IMR-90 (cell line): Measurements from ENCODE around the gene AKR1E2. TPM values are rescaled to one million over a fixed set of nuclear protein-coding genes. Genes with fewer than 3 reads are reported as not detected.
A peak's percentile ranks its signal among the peaks of the same experiment; 100 is the strongest.

ENCODE experiments used
- ATAC-seq: fragments of 200-7000 bp; cut with Tn5 transposase; 2 replicates; pipeline ENCODE4 v1.9.1; 2020; ENCODE audit warnings: low read depth, mild to moderate bottlenecking, moderate library complexity
- BruUV-seq: library from RNA; stranded (reverse); fragments of 400-500 nt; replicated peaks from 2 replicates; lab custom pipeline; 2021; lab: Mats Ljungman, UMichigan
- CTCF ChIA-PET: fragments of 300-600 bp; formaldehyde crosslinking; extraction: SDS; loops from one replicate; lab custom pipeline; 2021; ENCODE audit warnings: antibody characterized with exemption; lab: Yijun Ruan, JAX
- POLR2A ChIA-PET: fragments of 300-600 bp; sonication (Branson Sonifier 250); formaldehyde crosslinking; loops from one replicate; lab custom pipeline; 2022; ENCODE audit warnings: antibody characterized with exemption; ENCODE audit not compliant: unreplicated experiment; lab: Charles Lee
- DNase-seq: peaks from one replicate; pipeline ENCODE4 v3.0.0; 2013
- H2AFZ ChIP-seq: replicated peaks from 2 replicates; pipeline ENCODE3; 2013; ENCODE audit warnings: low read length, mild to moderate bottlenecking; ENCODE audit not compliant: poor library complexity
- H2AK5ac ChIP-seq: 2 replicates; pipeline ENCODE4 v1.6.1; 2013; ENCODE audit warnings: low read depth, low read length, inconsistent platforms
- H2AK9ac ChIP-seq: replicated peaks from 2 replicates; pipeline ENCODE3; 2013; ENCODE audit warnings: mild to moderate bottlenecking, low read depth, low read length, moderate library complexity; ENCODE audit not compliant: poor library complexity
- H2BK120ac ChIP-seq: 2 replicates; pipeline ENCODE4 v1.6.1; 2013; ENCODE audit warnings: low read depth, low read length, inconsistent platforms
- H2BK15ac ChIP-seq: 3 replicates; pipeline ENCODE4 v1.6.1; 2013; ENCODE audit warnings: low read depth, low read length, inconsistent platforms
- H2BK20ac ChIP-seq: 2 replicates; pipeline ENCODE4 v1.6.1; 2013; ENCODE audit warnings: low read depth, mild to moderate bottlenecking, inconsistent platforms, low read length, moderate library complexity
- H2BK5ac ChIP-seq: 2 replicates; pipeline ENCODE4 v1.6.1; 2013; ENCODE audit warnings: mild to moderate bottlenecking, low read depth, low read length, inconsistent platforms; ENCODE audit not compliant: poor library complexity, severe bottlenecking
- H3K14ac ChIP-seq: replicated peaks from 2 replicates; pipeline ENCODE4 v1.6.1; 2013; ENCODE audit warnings: low read depth, low read length, inconsistent platforms
- H3K18ac ChIP-seq: 2 replicates; pipeline ENCODE4 v1.6.1; 2013; ENCODE audit warnings: low read depth, low read length, control low read depth
- H3K23ac ChIP-seq: 2 replicates; pipeline ENCODE4 v1.6.1; 2013; ENCODE audit warnings: low read depth, low read length, inconsistent platforms
- H3K27ac ChIP-seq: 2 replicates; pipeline ENCODE4 v1.5.1; 2013; ENCODE audit warnings: mild to moderate bottlenecking, control low read depth, low read length; ENCODE audit not compliant: insufficient read depth
- H3K27me3 ChIP-seq: 2 replicates; pipeline ENCODE4 v1.6.1; 2013; ENCODE audit warnings: low read length; ENCODE audit not compliant: control insufficient read depth, insufficient read depth
- H3K36me3 ChIP-seq: 2 replicates; pipeline ENCODE4 v1.6.1; 2013; ENCODE audit warnings: low read length, mixed read lengths; ENCODE audit not compliant: control insufficient read depth, insufficient read depth
- H3K4ac ChIP-seq: 2 replicates; pipeline ENCODE4 v1.6.1; 2013; ENCODE audit warnings: low read depth, low read length, inconsistent platforms
- H3K4me1 ChIP-seq: 2 replicates; pipeline ENCODE4 v1.6.1; 2013; ENCODE audit warnings: low read length, mixed read lengths; ENCODE audit not compliant: control insufficient read depth, insufficient read depth
- H3K4me2 ChIP-seq: 2 replicates; pipeline ENCODE4 v1.6.1; 2013; ENCODE audit warnings: low read depth, mild to moderate bottlenecking, control low read depth, low read length, moderate library complexity
- H3K4me3 ChIP-seq: 2 replicates; pipeline ENCODE4 v1.5.1; 2013; ENCODE audit warnings: low read depth, mild to moderate bottlenecking, control low read depth, low read length, moderate library complexity; ENCODE audit not compliant: insufficient read depth
- H3K56ac ChIP-seq: 2 replicates; pipeline ENCODE4 v1.6.1; 2013; ENCODE audit warnings: low read length, inconsistent platforms; ENCODE audit not compliant: insufficient read depth; ENCODE audit errors: extremely low read depth
- H3K79me1 ChIP-seq, 2 experiments: 2 replicates each; pipeline ENCODE4 v1.6.1; 2013; ENCODE audit warnings: low read length in 2 of 2, inconsistent platforms in 1 of 2, low read depth in 1 of 2
- H3K9ac ChIP-seq: 2 replicates; pipeline ENCODE4 v1.6.1; 2013; ENCODE audit warnings: low read depth, low read length, control low read depth
- H3K9me1 ChIP-seq: 2 replicates; pipeline ENCODE4 v1.6.1; 2013; ENCODE audit warnings: low read length, inconsistent platforms; ENCODE audit not compliant: insufficient read depth
- H3K9me3 ChIP-seq: 2 replicates; pipeline ENCODE4 v1.6.1; 2013; ENCODE audit warnings: low read length; ENCODE audit not compliant: control insufficient read depth, insufficient read depth
- H4K20me1 ChIP-seq: 2 replicates; pipeline ENCODE4 v1.6.1; 2013; ENCODE audit warnings: low read length, inconsistent platforms; ENCODE audit not compliant: insufficient read depth
- H4K5ac ChIP-seq: 2 replicates; pipeline ENCODE4 v1.6.1; 2013; ENCODE audit warnings: mild to moderate bottlenecking, low read depth, low read length, control low read depth
- H4K8ac ChIP-seq, 2 experiments: 2 replicates each; pipeline ENCODE4 v1.6.1; 2013; ENCODE audit warnings: low read depth in 2 of 2, low read length in 2 of 2, control low read depth in 1 of 2, inconsistent platforms in 1 of 2
- H4K91ac ChIP-seq: 2 replicates; pipeline ENCODE4 v1.6.1; 2013; ENCODE audit warnings: low read depth, low read length, inconsistent platforms; ENCODE audit not compliant: insufficient read depth
- CHD1 ChIP-seq: IDR thresholded peaks from 2 replicates; pipeline ENCODE4 v1.6.1; 2012; ENCODE audit warnings: low read depth, low read length, improper control_type of control experiment
- FOS ChIP-seq: fragments of 150-350 bp; IDR thresholded peaks from 2 replicates; pipeline ENCODE4 v1.6.1; 2016; ENCODE audit warnings: low read depth, low read length
- USF2 ChIP-seq: fragments of 150-350 bp; IDR thresholded peaks from 2 replicates; pipeline ENCODE4 v1.6.1; 2017; ENCODE audit warnings: mild to moderate bottlenecking, antibody characterized with exemption, low read length, low read depth
- WGBS, 2 experiments: methylation state at CpG; one replicate each; pipeline versions ENCODE4 v1.1.5 to v1.1.7; 2013; ENCODE audit warnings: missing lambda C conversion rate in 2 of 2; ENCODE audit not compliant: insufficient read length in 1 of 2; ENCODE audit errors: extremely low coverage in 2 of 2; 5-methylcytosine and 5-hydroxymethylcytosine counted together
- dilution Hi-C: fragments of 300-500 bp; cut with HindIII; formaldehyde crosslinking; loops from one replicate; pipeline ENCODE4 v1.14.3; 2018; ENCODE audit warnings: low sequenced_read_pairs; ENCODE audit not compliant: unreplicated experiment
- in situ Hi-C: fragments of 300-500 bp; cut with MboI; formaldehyde crosslinking; loops from 3 replicates; pipeline ENCODE4 v1.14.3; 2019; ENCODE audit warnings: low sequenced_read_pairs, inconsistent platforms, mixed read lengths
- intact Hi-C: fragments of 100-400 bp; cut with micrococcal nuclease; formaldehyde crosslinking; loops from 2 replicates; pipeline ENCODE4 v1.10.0; 2022
- polyA plus RNA-seq, 3 experiments: library from polyadenylated mRNA; depleted of rRNA; stranded (reverse); fragments of >200 nt; gene quantifications; 2 replicates each; pipeline ENCODE4 v1.2.3, GENCODE V29; 2012; ENCODE audit warnings: low replicate concordance in 1 of 3
- total RNA-seq: library from RNA; depleted of rRNA; stranded (reverse); fragments of >200 nt; gene quantifications from 2 replicates; pipeline ENCODE4 v1.2.3, GENCODE V29; 2012

Gene AKR1E2
- total and polyA plus RNA-seq, 2 of the 4 experiments (the other 2 are of a cell fraction): 1.2 to 3.4 TPM

GRCh38 chr10:4809156-4809555, 16.9 kb upstream of the AKR1E2 start:
- Histone ChIP-seq H3K56ac (no peak overlapping the region; the same call in 1 of the 2 replicates), H4K5ac (peak overlapping the region; percentile 7; the same call in 1 of the 2 replicates), H3K14ac (peak overlapping the region; percentile 43), H3K4me1 (peaks cover 7% of the 10 kb centered on the region), H3K9me1 (peaks cover 14% of the 10 kb centered on the region), H4K91ac (peak overlapping the region; percentile 89), H2AK9ac (no peak overlapping the region), H3K9me3 (no peaks in the 10 kb centered on the region), H3K4ac (peak overlapping the region; percentile 87; the same call in 1 of the 2 replicates), H2BK20ac (peak overlapping the region; percentile 97), H4K8ac (peak overlapping the region; percentile 17 to 70), H3K4me2 (no peak overlapping the region), H4K20me1 (no peaks in the 10 kb centered on the region), H2BK120ac (peak overlapping the region; percentile 73), H3K23ac (no peak overlapping the region; the same call in 1 of the 2 replicates), H3K18ac (peak overlapping the region; percentile 63; the same call in 1 of the 2 replicates), H3K36me3 (no peaks in the 10 kb centered on the region), H2AFZ (no peak overlapping the region), H3K9ac (no peak overlapping the region), H3K27me3 (no peaks in the 10 kb centered on the region), H2BK5ac (peak overlapping the region; percentile 91), H3K4me3 (no peak overlapping the region), H3K27ac (no peak overlapping the region; the same call in 1 of the 2 replicates), H2BK15ac (peak overlapping the region; percentile 89; the same call in 2 of the 3 replicates), H2AK5ac (peak overlapping the region; percentile 97), H3K79me1 (peaks cover 0 to 34% of the 10 kb centered on the region in 2 experiments; a peak in 3 of 4 replicates)
- CTCF ChIA-PET: no interaction called here
- DNase-seq (no peak), ATAC-seq (no peak)
- POLR2A ChIA-PET: no interaction called here
- no CpG with 5 or more reads among the region's 4 CpGs for WGBS, 2 experiments
- in situ Hi-C loops (no loop called here), dilution Hi-C loops (no loop called here), intact Hi-C loops (loop anchor here (2.0 kb wide), 1 partner anchor 38 kb away; no protein-coding TSS in a partner anchor)
- TF ChIP-seq FOS (no peak), CHD1 (no peak), USF2 (no peak)
- BruUV-seq: no TSS peak
